Endodermal cell (in vitro differentiated cells): ENCODE results near the gene ANO8. TPM values are rescaled to one million over a fixed set of nuclear protein-coding genes. Genes with fewer than 3 reads are reported as not detected.
A peak's percentile ranks its signal among the peaks of the same experiment; 100 is the strongest.

Source experiments
- DNase-seq: peaks from one replicate; pipeline ENCODE4 v3.0.0-alpha.2; 2017
- H3K27ac ChIP-seq: 2 replicates; pipeline ENCODE4 v1.5.1; 2013; ENCODE audit warnings: mild to moderate bottlenecking, low read depth, low read length, moderate library complexity
- H3K27me3 ChIP-seq: 2 replicates; pipeline ENCODE4 v1.6.1; 2013; ENCODE audit warnings: mild to moderate bottlenecking, low read length, moderate library complexity; ENCODE audit not compliant: insufficient read depth, control insufficient read depth, poor library complexity, severe bottlenecking
- H3K36me3 ChIP-seq: 2 replicates; pipeline ENCODE4 v1.7.0; 2013; ENCODE audit warnings: mild to moderate bottlenecking, low read length, moderate library complexity; ENCODE audit not compliant: control insufficient read depth, insufficient read depth
- H3K4me1 ChIP-seq: one replicate; pipeline ENCODE4 v1.7.0; 2013; ENCODE audit warnings: low read length; ENCODE audit not compliant: control insufficient read depth, insufficient read depth
- H3K4me3 ChIP-seq: 2 replicates; pipeline ENCODE4 v1.5.1; 2013; ENCODE audit warnings: mild to moderate bottlenecking, low read length, moderate library complexity
- H3K9ac ChIP-seq: 2 replicates; pipeline ENCODE4 v1.6.1; 2013; ENCODE audit warnings: mild to moderate bottlenecking, low read length, moderate library complexity; ENCODE audit not compliant: poor library complexity, severe bottlenecking; ENCODE audit errors: extremely low read depth
- H3K9me3 ChIP-seq: 2 replicates; pipeline ENCODE4 v1.6.1; 2013; ENCODE audit warnings: mild to moderate bottlenecking, low read length, moderate library complexity; ENCODE audit not compliant: control insufficient read depth
- H3K27ac Mint-ChIP-seq: 2 replicates; pipeline ENCODE4 v1.8.0; 2020; ENCODE audit warnings: mixed read lengths
- H3K27me3 Mint-ChIP-seq: 2 replicates; pipeline ENCODE4 v1.8.0; 2021; ENCODE audit warnings: mild to moderate bottlenecking, mixed read lengths; ENCODE audit not compliant: insufficient read depth
- H3K36me3 Mint-ChIP-seq: 2 replicates; pipeline ENCODE4 v1.8.0; 2020; ENCODE audit warnings: low read depth, mixed read lengths
- H3K4me1 Mint-ChIP-seq: 2 replicates; pipeline ENCODE4 v1.8.0; 2020; ENCODE audit warnings: mixed read lengths
- H3K4me3 Mint-ChIP-seq: 2 replicates; pipeline ENCODE4 v1.8.0; 2020; ENCODE audit warnings: mild to moderate bottlenecking, moderate library complexity, mixed read lengths
- H3K9me3 Mint-ChIP-seq: 2 replicates; pipeline ENCODE4 v1.8.0; 2020; ENCODE audit warnings: mild to moderate bottlenecking, mixed read lengths
- CTCF ChIP-seq: fragments of 200-600 bp; sonication (generic); conservative IDR thresholded peaks from 2 replicates; pipeline ENCODE4 v1.5.0; 2021; ENCODE audit warnings: antibody characterized with exemption, mild to moderate bottlenecking
- WGBS, 2 experiments: methylation state at CpG; one replicate each; pipeline versions ENCODE4 v1.1.5 to v1.1.7; 2013; ENCODE audit warnings: missing lambda C conversion rate in 2 of 2, mixed read lengths in 1 of 2; ENCODE audit not compliant: insufficient coverage in 1 of 2, insufficient read length in 1 of 2; 5-methylcytosine and 5-hydroxymethylcytosine counted together
- total RNA-seq, 2 donors: library from RNA; stranded (reverse); fragmentation: NEBNext Ultra II Directional in 1 of 2; extraction: Animal tissue kit (Norgen Biotek cat#: 25700) in 1 of 2; gene quantifications; 2 replicates in 1 of 2; 3 replicates in 1 of 2; pipeline ENCODE4 v1.2.1, GENCODE V29; 2021

ANO8 gene
- total RNA-seq, 2 donors from 2014 or later: 27.5 to 29.5 TPM

- peak; percentile 47 for DNase-seq
- no peaks in the 10 kb centered on the region for H3K27me3 ChIP-seq
- no peak overlapping the region for H3K27ac Mint-ChIP-seq
- WGBS, 2 experiments: 95 to 100% methylated on average over 1 to 7 of the region's 7 CpGs
- H3K4me3 ChIP-seq: no peak overlapping the region
- no peaks in the 10 kb centered on the region for H3K9me3 Mint-ChIP-seq
- no peak for TF ChIP-seq CTCF
- H3K9ac ChIP-seq: no peak overlapping the region
- H3K36me3 ChIP-seq: peaks cover 11% of the 10 kb centered on the region
- H3K9me3 ChIP-seq: no peaks in the 10 kb centered on the region
- H3K4me1 Mint-ChIP-seq: peaks cover 1% of the 10 kb centered on the region
- peaks cover 3% of the 10 kb centered on the region for H3K27me3 Mint-ChIP-seq
- no peaks in the 10 kb centered on the region for H3K4me1 ChIP-seq
- no peak overlapping the region for H3K27ac ChIP-seq
- H3K36me3 Mint-ChIP-seq: peaks cover 27% of the 10 kb centered on the region
- no peak overlapping the region for H3K4me3 Mint-ChIP-seq
These were observed 10.7 kb downstream of the ANO8 start for GRCh38 chr19:17323964-17324332.

- no peak overlapping the region for H3K27ac ChIP-seq
- TF ChIP-seq CTCF: no peak
These were observed 11.2 kb downstream of the ANO8 start for GRCh38 chr19:17323300-17323963.

GRCh38 chr19:17322854-17323253, 11.8 kb downstream of the ANO8 start:
- Histone ChIP-seq H3K4me1 (no peaks in the 10 kb centered on the region), H3K27me3 (no peaks in the 10 kb centered on the region), H3K9ac (no peak overlapping the region), H3K4me3 (no peak overlapping the region), H3K9me3 (no peaks in the 10 kb centered on the region), H3K36me3 (peaks cover 11% of the 10 kb centered on the region), H3K27ac (peak overlapping the region; percentile 16)
- 95 to 99% methylated on average over 9 of the region's 10 CpGs for WGBS, 2 experiments
- Mint-ChIP-seq H3K27me3 (peaks cover 1% of the 10 kb centered on the region), H3K4me1 (peaks cover 1% of the 10 kb centered on the region), H3K36me3 (peaks cover 28% of the 10 kb centered on the region), H3K27ac (peak overlapping the region; percentile 58), H3K9me3 (no peaks in the 10 kb centered on the region), H3K4me3 (no peak overlapping the region)
- no peak for DNase-seq
- no peak for TF ChIP-seq CTCF

More at GRCh38 chr19:17323300-17323963, 11.2 kb downstream of the ANO8 start:
- H3K9me3 ChIP-seq: no peaks in the 10 kb centered on the region
- H3K9ac ChIP-seq: no peak overlapping the region
- WGBS, 2 experiments: 95 to 97% methylated on average over 28 to 54 of the region's 56 CpGs
- DNase-seq: peak; percentile 33
- H3K36me3 ChIP-seq: peaks cover 11% of the 10 kb centered on the region
- Mint-ChIP-seq H3K4me1 (peaks cover 1% of the 10 kb centered on the region), H3K4me3 (no peak overlapping the region), H3K27ac (no peak overlapping the region), H3K36me3 (peaks cover 27% of the 10 kb centered on the region), H3K9me3 (no peaks in the 10 kb centered on the region), H3K27me3 (peaks cover 1% of the 10 kb centered on the region)
- no peaks in the 10 kb centered on the region for H3K4me1 ChIP-seq
- H3K27me3 ChIP-seq: no peaks in the 10 kb centered on the region
- no peak overlapping the region for H3K4me3 ChIP-seq
